HG03565 (cell line): ENCODE measurements around the gene AFG3L2.

Experiments used
- ATAC-seq: cut with Tn5 transposase; IDR thresholded peaks from one replicate; pipeline ENCODE4 v1.9.1; 2021; ENCODE audit warnings: mild to moderate bottlenecking, moderate library complexity; ENCODE audit not compliant: unreplicated experiment

Gene AFG3L2

GRCh38 chr18:12327510-12328178 is 49.4 kb downstream of the AFG3L2 start:
- ATAC-seq = no peak

GRCh38 chr18:12326711-12327460 is 50.1 kb downstream of the AFG3L2 start:
- ATAC-seq = no peak

- ATAC-seq = no peak
Observed at GRCh38 chr18:12325726-12326245, 51.2 kb downstream of the AFG3L2 start.

- no peak for ATAC-seq
Observed at GRCh38 chr18:12324991-12325725, 51.9 kb downstream of the AFG3L2 start.

- no peak for ATAC-seq
Observed at GRCh38 chr18:12321333-12321732, 55.7 kb downstream of the AFG3L2 start.

GRCh38 chr18:12318857-12319256 is 58.2 kb downstream of the AFG3L2 start:
- no peak for ATAC-seq

- ATAC-seq = no peak
Observed at GRCh38 chr18:12318334-12318697, 58.7 kb downstream of the AFG3L2 start.

GRCh38 chr18:12317664-12318333 is 59.2 kb downstream of the AFG3L2 start:
- no peak for ATAC-seq

GRCh38 chr18:12315911-12316310 is 61.1 kb downstream of the AFG3L2 start:
- ATAC-seq = no peak

- no peak for ATAC-seq
Observed at GRCh38 chr18:12315490-12315889, 61.5 kb downstream of the AFG3L2 start.

GRCh38 chr18:12314591-12315305 is 62.3 kb downstream of the AFG3L2 start:
- ATAC-seq = no peak

- no peak for ATAC-seq
Observed at GRCh38 chr18:12313530-12314245, 63.3 kb downstream of the AFG3L2 start.

- ATAC-seq = no peak
Observed at GRCh38 chr18:12312976-12313375, 64.1 kb downstream of the AFG3L2 start.

GRCh38 chr18:12310762-12311161 is 66.3 kb downstream of the AFG3L2 start:
- no peak for ATAC-seq

- ATAC-seq = no peak
Observed at GRCh38 chr18:12309683-12310198, 67.3 kb downstream of the AFG3L2 start.

- ATAC-seq = peak; percentile 49
Observed at GRCh38 chr18:12308386-12309100, 68.5 kb downstream of the AFG3L2 start.

- peak; percentile 38 for ATAC-seq
Observed at GRCh38 chr18:12307701-12308385, 69.2 kb downstream of the AFG3L2 start, which contains the start of gene TUBB6. TSS of gene TUBB6 (plus strand) at chr18:12308241. CDS start at chr18:12308293, 52 bp downstream.
